GM12878 (cell line): ENCODE measurements around the gene INPP4B. TPM values are rescaled to one million over a fixed set of nuclear protein-coding genes. Genes with fewer than 3 reads are reported as not detected.

Source experiments
- ATAC-seq: fragments of 200-7000 bp; cut with Tn5 transposase; 3 replicates; pipeline ENCODE4 v1.9.1; 2020; ENCODE audit warnings: mild to moderate bottlenecking, moderate library complexity
- BruUV-seq: library from RNA; stranded (reverse); fragments of 400-500 nt; replicated peaks from 2 replicates; lab custom pipeline; 2021; lab: Mats Ljungman, UMichigan
- CTCF ChIA-PET: fragments of 300-600 bp; sonication (Branson Sonifier 250); formaldehyde crosslinking; extraction: SDS; loops from one replicate; lab custom pipeline; 2021; ENCODE audit warnings: inconsistent platforms; lab: Yijun Ruan, JAX
- POLR2A ChIA-PET: fragments of 350-600 bp; formaldehyde crosslinking; extraction: SDS; loops from one replicate; lab custom pipeline; 2021; ENCODE audit warnings: inconsistent platforms; lab: Charles Lee
- RAD21 ChIA-PET: fragments of 300-600 bp; sonication (Branson Sonifier 250); formaldehyde crosslinking; loops from one replicate; lab custom pipeline; 2023; ENCODE audit warnings: antibody characterized with exemption; ENCODE audit not compliant: unreplicated experiment; lab: Charles Lee
- SMC1A ChIA-PET: fragments of 300-600 bp; sonication (Branson Sonifier 250); formaldehyde crosslinking; loops from one replicate; lab custom pipeline; 2023; ENCODE audit not compliant: unreplicated experiment, uncharacterized antibody; lab: Charles Lee
- DNase-seq: peaks from one replicate; pipeline ENCODE4 v3.0.0-alpha.2; 2011; ENCODE audit warnings: low read depth, low spot score
- FAIRE-seq: peaks from 3 replicates; lab custom pipeline; 2011; peaks lifted over from hg19 to GRCh38; lab: Jason Lieb, UNC
- H2AFZ ChIP-seq: 2 replicates; pipeline ENCODE4 v1.6.0; 2011; ENCODE audit warnings: low read depth, low read length, control low read depth; ENCODE audit not compliant: control insufficient read depth
- H3K27ac ChIP-seq: 2 replicates; pipeline ENCODE4 v1.5.1; 2011; ENCODE audit warnings: control low read depth; ENCODE audit not compliant: control insufficient read depth, insufficient read depth
- H3K27me3 ChIP-seq, 2 experiments: replicated peaks in 1 of 2; 2 replicates each; pipeline versions ENCODE4 v1.6.0 to v1.6.1; 2011; ENCODE audit warnings: low read length in 1 of 2; ENCODE audit not compliant: control insufficient read depth in 2 of 2, insufficient read depth in 2 of 2
- H3K36me3 ChIP-seq, 2 experiments: 2 replicates each; pipeline ENCODE4 v1.5.1; 2011; ENCODE audit warnings: low read length in 1 of 2; ENCODE audit not compliant: control insufficient read depth in 2 of 2, insufficient read depth in 2 of 2
- H3K4me1 ChIP-seq: 2 replicates; pipeline ENCODE4 v1.6.1; 2011; ENCODE audit warnings: mild to moderate bottlenecking, low read length, moderate library complexity, mixed read lengths; ENCODE audit not compliant: control insufficient read depth, insufficient read depth
- H3K4me2 ChIP-seq: 2 replicates; pipeline ENCODE4 v1.6.0; 2011; ENCODE audit warnings: control low read depth; ENCODE audit not compliant: control insufficient read depth, insufficient read depth
- H3K4me3 ChIP-seq: fragments of 200-600 bp; sonication (generic); 2 replicates; pipeline ENCODE4 v1.5.1; 2016
- H3K79me2 ChIP-seq: 2 replicates; pipeline ENCODE4 v1.6.0; 2011; ENCODE audit warnings: low read length; ENCODE audit not compliant: control insufficient read depth, insufficient read depth
- H3K9ac ChIP-seq: 2 replicates; pipeline ENCODE4 v1.8.0; 2011; ENCODE audit warnings: low read length, control low read depth, mixed read lengths; ENCODE audit not compliant: control insufficient read depth, insufficient read depth
- H3K9me3 ChIP-seq: replicated peaks from 3 replicates; pipeline ENCODE4 v1.5.1; 2011; ENCODE audit warnings: mild to moderate bottlenecking, low read length; ENCODE audit not compliant: control insufficient read depth, insufficient read depth
- H4K20me1 ChIP-seq: 2 replicates; pipeline ENCODE4 v1.6.0; 2011; ENCODE audit not compliant: control insufficient read depth, insufficient read depth
- BHLHE40 ChIP-seq, 2 experiments: fragments of 450-650 bp in 1 of 2; IDR thresholded peaks; 2 replicates each; pipeline ENCODE4 v1.6.1; 2011 to 2017; ENCODE audit warnings: low read depth in 2 of 2, borderline replicate concordance in 1 of 2, improper control_type of control experiment in 1 of 2, low read length in 1 of 2, mild to moderate bottlenecking in 1 of 2
- BRCA1 ChIP-seq: IDR thresholded peaks from 2 replicates; pipeline ENCODE4 v1.6.1; 2011; ENCODE audit warnings: low read depth, low read length, improper control_type of control experiment
- CBX5 ChIP-seq: sonication (generic); IDR thresholded peaks from 2 replicates; pipeline ENCODE4 v1.6.1; 2016; ENCODE audit warnings: low read depth, moderate library complexity, mild to moderate bottlenecking, inconsistent platforms
- CHD1 ChIP-seq: IDR thresholded peaks from 2 replicates; pipeline ENCODE4 v1.6.1; 2012; ENCODE audit warnings: low read depth, low read length, improper control_type of control experiment
- GABPA ChIP-seq: IDR thresholded peaks from 2 replicates; pipeline ENCODE4 v1.6.1; 2014; ENCODE audit warnings: antibody characterized with exemption, low read depth, mild to moderate bottlenecking, inconsistent platforms
- IKZF2 ChIP-seq, 2 experiments: fragments of 450-650 bp; IDR thresholded peaks; 2 replicates each; pipeline ENCODE4 v1.6.1; 2017; ENCODE audit warnings: mild to moderate bottlenecking in 2 of 2, moderate library complexity in 2 of 2
- JUNB ChIP-seq: IDR thresholded peaks from 2 replicates; pipeline ENCODE4 v1.6.1; 2016; ENCODE audit warnings: antibody characterized with exemption, mild to moderate bottlenecking
- MEF2B ChIP-seq: fragments of 450-650 bp; IDR thresholded peaks from 2 replicates; pipeline ENCODE4 v1.6.1; 2018; ENCODE audit warnings: mild to moderate bottlenecking, moderate library complexity; ENCODE audit not compliant: partially characterized antibody, poor library complexity, severe bottlenecking
- MYC ChIP-seq: IDR thresholded peaks from 2 replicates; pipeline ENCODE4 v1.6.1; 2011; ENCODE audit warnings: mild to moderate bottlenecking, low read length, moderate library complexity, inconsistent platforms; ENCODE audit not compliant: insufficient read depth, insufficient replicate concordance, insufficient read length, severe bottlenecking
- POU2F2 ChIP-seq: IDR thresholded peaks from 3 replicates; pipeline ENCODE4 v1.6.1; 2011; ENCODE audit warnings: low read depth, mild to moderate bottlenecking, low read length, borderline replicate concordance
- SRF ChIP-seq, 2 experiments: IDR thresholded peaks; 2 replicates each; pipeline ENCODE4 v1.6.1; 2011; ENCODE audit warnings: low read depth in 2 of 2, low read length in 2 of 2, mild to moderate bottlenecking in 1 of 2, moderate library complexity in 1 of 2
- STAT1 ChIP-seq: fragments of 450-650 bp; conservative IDR thresholded peaks from 2 replicates; pipeline ENCODE4 v1.6.1; 2014; ENCODE audit warnings: antibody characterized with exemption, mild to moderate bottlenecking
- WRNIP1 ChIP-seq: IDR thresholded peaks from 2 replicates; pipeline ENCODE4 v1.6.1; 2011; ENCODE audit warnings: low read depth, low read length, improper control_type of control experiment, borderline replicate concordance
- ZBED1 ChIP-seq: IDR thresholded peaks from 2 replicates; pipeline ENCODE4 v1.6.1; 2016; ENCODE audit warnings: borderline replicate concordance
- ZNF207 ChIP-seq: fragments of 450-650 bp; IDR thresholded peaks from 2 replicates; pipeline ENCODE4 v1.6.1; 2014; ENCODE audit warnings: antibody characterized with exemption, mild to moderate bottlenecking, borderline replicate concordance
- ZNF622 ChIP-seq: fragments of 450-650 bp; IDR thresholded peaks from 2 replicates; pipeline ENCODE4 v1.6.1; 2017; ENCODE audit warnings: mild to moderate bottlenecking, inconsistent platforms
- in situ Hi-C: fragments of 300-500 bp; cut with MboI; formaldehyde crosslinking; loops from 9 replicates; pipeline ENCODE4 v1.14.3; 2018; ENCODE audit warnings: mixed read lengths
- intact Hi-C: fragments of 100-400 bp; cut with micrococcal nuclease; formaldehyde crosslinking; loops from one replicate; pipeline ENCODE4 v1.14.2; 2022; ENCODE audit not compliant: unreplicated experiment
- polyA plus RNA-seq, 11 experiments: library from polyadenylated mRNA; depleted of rRNA in 4 of 11; unstranded in 6 of 11; stranded (reverse) in 5 of 11; fragments of >200 nt; fragmentation: Nextera tagmentation in 4 of 11; fragmentation: Illumina TruSeq in 1 of 11; extraction: Ambion mirVana in 4 of 11; extraction: Trizol in 1 of 11; gene quantifications; 1 replicate in 1 of 11; 2 replicates in 10 of 11; pipeline versions ENCODE4 v1.2.1 to v1.2.3, GENCODE V29; 2011 to 2016; ENCODE audit warnings: inconsistent platforms in 2 of 11, missing spikeins in 2 of 11, low read depth in 1 of 11
- total RNA-seq, 4 experiments: library from RNA; depleted of rRNA in 3 of 4; stranded (reverse); fragments of >200 nt in 3 of 4; fragmentation: Illumina TruSeq in 1 of 4; extraction: Trizol in 1 of 4; gene quantifications; 2 replicates each; pipeline versions ENCODE4 v1.2.1 to v1.2.3, GENCODE V29; 2013 to 2021

Gene INPP4B
- total and polyA plus RNA-seq, 10 of the 15 experiments (the other 5 are each of a cell fraction or from before 2014, with no cell fraction given): 0.53 to 11.2 (median 0.95) TPM

DNA sequence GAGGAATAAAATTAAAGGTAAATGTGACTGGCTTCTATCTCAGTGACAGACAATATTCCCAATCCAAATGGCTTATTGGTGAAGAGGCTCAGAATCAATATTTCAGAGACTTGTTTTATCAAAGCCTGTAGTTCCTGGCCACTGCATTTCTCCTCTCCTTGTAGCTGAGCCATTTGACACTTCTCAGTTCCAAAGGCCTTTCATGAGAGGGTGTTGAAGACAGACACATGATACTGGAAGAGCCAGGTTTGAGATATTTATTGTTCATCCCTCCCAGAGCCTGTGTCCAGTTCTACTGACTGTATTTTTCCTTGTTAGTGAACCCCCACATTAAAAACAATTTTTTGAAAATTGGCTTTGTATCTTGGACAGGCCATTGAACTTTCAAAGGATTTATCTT lies 12.9 kb upstream of the INPP4B start:
- no peaks in the 10 kb centered on the region for H3K9me3 ChIP-seq
- DNase-seq (no peak), ATAC-seq (no peak), FAIRE-seq (no peak)
- no peaks in the 10 kb centered on the region for H4K20me1 ChIP-seq
- POLR2A ChIA-PET: no interaction called here
- no peaks in the 10 kb centered on the region for H3K27me3 ChIP-seq
- intact Hi-C loops (no loop called here), in situ Hi-C loops (no loop called here)
- no peaks in the 10 kb centered on the region for H3K4me1 ChIP-seq
- no peak overlapping the region for H3K4me2 ChIP-seq
- RAD21 ChIA-PET: no interaction called here
- no peaks in the 10 kb centered on the region for H3K79me2 ChIP-seq
- CTCF ChIA-PET: interaction anchor here (0.6 to 1.4 kb wide), 2 partner anchors 11 to 998 kb away, joined by 3 read pairs; no protein-coding TSS in a partner anchor
- SMC1A ChIA-PET: interaction anchor here (1.0 kb wide), 1 partner anchor 656 kb away, joined by 3 read pairs; no protein-coding TSS in a partner anchor
- no peak overlapping the region for H2AFZ ChIP-seq
- H3K9ac ChIP-seq: no peak overlapping the region
- H3K27ac ChIP-seq: no peak overlapping the region
- no TSS peak for BruUV-seq
- no peaks in the 10 kb centered on the region for H3K36me3 ChIP-seq
- H3K4me3 ChIP-seq: no peak overlapping the region
- TF ChIP-seq ZNF622 (no peak), IKZF2 (IDR thresholded peaks at IDR 0.05) (no peak), BRCA1 (no peak), POU2F2 (no peak), GABPA (no peak), CBX5 (no peak), MEF2B (no peak), ZBED1 (no peak), WRNIP1 (no peak), BHLHE40 (IDR thresholded peaks at IDR 0.05; ENCODE audit: borderline replicate concordance in 1 of 2, low read depth in 2 of 2, low read length in 1 of 2) (no peak), STAT1 (no peak), MYC (no peak), JUNB (no peak), SRF (IDR thresholded peaks at IDR 0.05; ENCODE audit: low read depth in 2 of 2, low read length in 2 of 2) (no peak), ZNF207 (no peak), CHD1 (no peak)
